K562 (cell line): ENCODE measurements around the gene PTPN1. TPM values are rescaled to one million over a fixed set of nuclear protein-coding genes. Genes with fewer than 3 reads are reported as not detected.

Experiments used
- ATAC-seq: fragments of 200-7000 bp; cut with Tn5 transposase; 3 replicates; pipeline ENCODE4 v1.9.1; 2020; ENCODE audit warnings: moderate library complexity
- BruUV-seq: library from RNA; stranded (reverse); fragments of 400-500 nt; replicated peaks from 2 replicates; lab custom pipeline; 2021; lab: Mats Ljungman, UMichigan
- CTCF ChIA-PET: fragments of 300-600 bp; formaldehyde crosslinking; extraction: SDS; loops from one replicate; lab custom pipeline; 2021; ENCODE audit warnings: low intra/inter-chr PET ratio; lab: Yijun Ruan, JAX
- POLR2A ChIA-PET: fragments of 300-600, 350-650 bp; sonication (Branson Sonifier 250); formaldehyde crosslinking; extraction: SDS; loops from one replicate; lab custom pipeline; 2021; ENCODE audit warnings: antibody characterized with exemption, inconsistent platforms; lab: Yijun Ruan, JAX
- DNase-seq, 4 experiments: peaks; one replicate each; pipeline versions ENCODE4 v3.0.0 to v3.0.0-alpha.2; 2011 to 2018; ENCODE audit warnings: low spot score in 3 of 4, mixed read lengths in 3 of 4; ENCODE audit errors: extremely low read depth in 1 of 4
- FAIRE-seq: peaks from 2 replicates; lab custom pipeline; 2011; peaks lifted over from hg19 to GRCh38; lab: Jason Lieb, UNC
- H2AFZ ChIP-seq: 2 replicates; pipeline ENCODE4 v1.6.0; 2011; ENCODE audit warnings: low read depth, low read length, control low read depth, inconsistent platforms
- H3K27ac ChIP-seq: fragments of 200-600 bp; 3 replicates; pipeline ENCODE4 v1.8.0; 2011; ENCODE audit warnings: low read depth, mild to moderate bottlenecking, control low read depth, inconsistent platforms, low read length, moderate library complexity, mixed read lengths; ENCODE audit errors: extremely low read depth
- H3K27me3 ChIP-seq, 2 experiments: fragments of 300-600 bp in 1 of 2; 2 replicates in 1 of 2; 3 replicates in 1 of 2; pipeline versions ENCODE4 v1.6.0 to v1.8.0; 2011; ENCODE audit warnings: inconsistent platforms in 2 of 2, low read length in 2 of 2, mild to moderate bottlenecking in 1 of 2, mixed read lengths in 1 of 2, moderate library complexity in 1 of 2; ENCODE audit not compliant: control insufficient read depth in 2 of 2, insufficient read depth in 2 of 2
- H3K36me3 ChIP-seq: fragments of 300-600 bp; 3 replicates; pipeline ENCODE4 v1.8.0; 2011; ENCODE audit warnings: mild to moderate bottlenecking, low read length, inconsistent platforms; ENCODE audit not compliant: control insufficient read depth, insufficient read depth
- H3K4me1 ChIP-seq, 2 experiments: fragments of 200-600 bp in 1 of 2; replicated peaks in 1 of 2; 2 replicates in 1 of 2; 3 replicates in 1 of 2; pipeline versions ENCODE4 v1.5.1 to v1.8.0; 2011; ENCODE audit warnings: inconsistent platforms in 2 of 2, low read length in 2 of 2, mild to moderate bottlenecking in 1 of 2, mixed read lengths in 1 of 2, moderate library complexity in 1 of 2; ENCODE audit not compliant: control insufficient read depth in 2 of 2, insufficient read depth in 2 of 2
- H3K4me2 ChIP-seq: 2 replicates; pipeline ENCODE4 v1.6.1; 2011; ENCODE audit warnings: low read length, control low read depth, inconsistent platforms, mixed read lengths; ENCODE audit not compliant: insufficient read depth
- H3K4me3 ChIP-seq: fragments of 200-600 bp; sonication (generic), shearing (Covaris generic); 2 replicates; pipeline ENCODE4 v1.5.1; 2016; ENCODE audit warnings: control low read depth, inconsistent platforms
- H3K79me2 ChIP-seq: fragments of 200-600 bp; 3 replicates; pipeline ENCODE4 v1.8.0; 2011; ENCODE audit warnings: low read length, inconsistent platforms; ENCODE audit not compliant: control insufficient read depth, insufficient read depth
- H3K9ac ChIP-seq, 2 experiments: 2 replicates each; pipeline versions ENCODE4 v1.6.0 to v1.6.1; 2011; ENCODE audit warnings: low read depth in 2 of 2, low read length in 2 of 2, control low read depth in 1 of 2, inconsistent platforms in 1 of 2, mild to moderate bottlenecking in 1 of 2, mixed read lengths in 1 of 2; ENCODE audit not compliant: insufficient read depth in 1 of 2
- H3K9me1 ChIP-seq: one replicate; pipeline ENCODE4 v1.6.0; 2011; ENCODE audit warnings: inconsistent platforms, mild to moderate bottlenecking, low read length, moderate library complexity; ENCODE audit not compliant: control insufficient read depth, insufficient read depth
- H3K9me3 ChIP-seq: replicated peaks from 2 replicates; pipeline ENCODE4 v1.5.1; 2011; ENCODE audit warnings: low read depth, low read length, inconsistent platforms; ENCODE audit not compliant: control insufficient read depth, insufficient read depth
- H4K20me1 ChIP-seq: replicated peaks from 2 replicates; pipeline ENCODE4 v1.6.1; 2011; ENCODE audit warnings: low read length, inconsistent platforms, mixed read lengths; ENCODE audit not compliant: control insufficient read depth, insufficient read depth
- CBX5 ChIP-seq: IDR thresholded peaks from 2 replicates; pipeline ENCODE4 v1.6.1; 2014; ENCODE audit warnings: low read depth, borderline replicate concordance
- CC2D1A ChIP-seq: fragments of 450-650 bp; IDR thresholded peaks from 2 replicates; pipeline ENCODE4 v1.6.1; 2017; ENCODE audit warnings: mild to moderate bottlenecking
- FUS ChIP-seq: fragments of 200-400 bp; formaldehyde crosslinking; optimal IDR thresholded peaks from 2 replicates; pipeline ENCODE3; 2017; ENCODE audit warnings: low read depth, low read length
- NR2C2 ChIP-seq, 2 experiments: fragments of 200-800 bp in 1 of 2; sonication (Bioruptor generic) in 1 of 2; sonication (generic) in 1 of 2; formaldehyde crosslinking in 1 of 2; IDR thresholded peaks; 2 replicates each; pipeline versions ENCODE4 v1.6.1 to v1.8.0; 2016 to 2022; ENCODE audit warnings: mild to moderate bottlenecking in 1 of 2, missing compliant biosample characterization in 1 of 2, missing genetic modification characterization in 1 of 2, missing genetic modification reagents in 1 of 2
- SIX5 ChIP-seq, 2 experiments: IDR thresholded peaks; 2 replicates each; pipeline ENCODE4 v1.6.1; 2011; ENCODE audit warnings: low read length in 2 of 2, borderline replicate concordance in 1 of 2, low read depth in 1 of 2, mild to moderate bottlenecking in 1 of 2, moderate library complexity in 1 of 2; ENCODE audit not compliant: insufficient read depth in 1 of 2
- SMARCE1 ChIP-seq: fragments of 450-650 bp; IDR thresholded peaks from 2 replicates; pipeline ENCODE4 v1.7.1; 2016; ENCODE audit warnings: mild to moderate bottlenecking
- SMC3 ChIP-seq: conservative IDR thresholded peaks from 2 replicates; pipeline ENCODE4 v1.6.1; 2011; ENCODE audit warnings: low read depth, low read length, improper control_type of control experiment; ENCODE audit not compliant: insufficient read depth
- TCF3 ChIP-seq: sonication (generic); formaldehyde crosslinking; IDR thresholded peaks from 2 replicates; pipeline ENCODE4 v1.4.0; 2020; ENCODE audit warnings: mild to moderate bottlenecking, missing genetic modification reagents
- TSC22D4 ChIP-seq: fragments of 450-650 bp; IDR thresholded peaks from 2 replicates; pipeline ENCODE4 v1.6.1; 2016; ENCODE audit warnings: missing genetic modification characterization, missing biosample characterization, control low read depth
- WHSC1 ChIP-seq: IDR thresholded peaks from one replicate; pipeline ENCODE4 v1.6.1; 2012; ENCODE audit warnings: low read length, control low read depth, inconsistent platforms
- ZNF146 ChIP-seq: IDR thresholded peaks from one replicate; pipeline ENCODE4 v1.6.1; 2018; ENCODE audit warnings: missing compliant biosample characterization; ENCODE audit not compliant: unreplicated experiment
- ZNF282 ChIP-seq: sonication (generic); formaldehyde crosslinking; IDR thresholded peaks from 2 replicates; pipeline ENCODE4 v1.8.1; 2023; ENCODE audit warnings: missing genetic modification reagents
- ZNF316 ChIP-seq: fragments of 450-650 bp; IDR thresholded peaks from 2 replicates; pipeline ENCODE4 v1.6.1; 2016
- ZNF561 ChIP-seq: fragments of 450-650 bp; formaldehyde crosslinking; conservative IDR thresholded peaks from 2 replicates; pipeline ENCODE4 v1.4.0; 2020; ENCODE audit warnings: mild to moderate bottlenecking, moderate library complexity
- ZNF589 ChIP-seq: fragments of 200-800 bp; sonication (Bioruptor generic); IDR thresholded peaks from 2 replicates; pipeline ENCODE4 v1.6.1; 2016; ENCODE audit warnings: low read depth, missing genetic modification characterization, missing compliant biosample characterization
- WGBS: fragments of 100-300 bp; shearing (Covaris generic); methylation state at CpG from one replicate; pipeline ENCODE4 v1.1.6; 2016; ENCODE audit warnings: low coverage, mixed read lengths; ENCODE audit not compliant: insufficient coverage; ENCODE audit errors: missing lambda C conversion rate; 5-methylcytosine and 5-hydroxymethylcytosine counted together
- in situ Hi-C: fragments of 300-500 bp; cut with MboI; formaldehyde crosslinking; loops from 4 replicates; pipeline ENCODE4 v1.15.0; 2018; ENCODE audit warnings: inconsistent platforms, mixed read lengths
- intact Hi-C: fragments of 100-400 bp; cut with micrococcal nuclease; formaldehyde crosslinking; loops from 2 replicates; pipeline ENCODE4 v1.14.2; 2022
- polyA plus RNA-seq, 8 experiments: library from polyadenylated mRNA; depleted of rRNA in 4 of 8; stranded (reverse) in 5 of 8; unstranded in 3 of 8; fragments of >200 nt; fragmentation: Nextera tagmentation in 2 of 8; fragmentation: Illumina TruSeq in 1 of 8; extraction: Ambion mirVana in 2 of 8; extraction: Trizol in 1 of 8; gene quantifications; 2 replicates each; pipeline versions ENCODE4 v1.2.1 to v1.2.3, GENCODE V29; 2011 to 2014; ENCODE audit warnings: inconsistent platforms in 1 of 8, missing spikeins in 1 of 8
- total RNA-seq, 7 experiments: library from RNA; depleted of rRNA in 6 of 7; stranded (reverse); fragments of >200 nt in 6 of 7; fragmentation: Illumina TruSeq in 2 of 7; extraction: Trizol in 2 of 7; gene quantifications; 2 replicates each; pipeline versions ENCODE4 v1.2.1 to v1.2.3, GENCODE V29; 2011 to 2021; ENCODE audit warnings: low replicate concordance in 1 of 7
- TF ChIP-seq, protein P1 (sequence below): fragments of 250-450 bp; sonication (Bioruptor Pico); IDR thresholded peaks from 2 replicates; pipeline ENCODE4 v1.8.0; 2021; ENCODE audit warnings: mild to moderate bottlenecking, moderate library complexity
- TF ChIP-seq, protein P2 (sequence below): conservative IDR thresholded peaks from 2 replicates; pipeline ENCODE4 v1.6.1; 2011; ENCODE audit warnings: low read depth, mild to moderate bottlenecking, low read length; ENCODE audit not compliant: control insufficient read depth

PTPN1 gene
- total and polyA plus RNA-seq, 9 of the 15 experiments (the other 6 are each of a cell fraction or from before 2014, with no cell fraction given): 11.0 to 85.3 (median 54.0) TPM

GRCh38 chr20:50588034-50588736 is 78.0 kb downstream of the PTPN1 start:
- H3K9me3 ChIP-seq: no peaks in the 10 kb centered on the region
- intact Hi-C loops (no loop called here), in situ Hi-C loops (no loop called here)
- H3K27ac ChIP-seq: no peak overlapping the region
- H3K4me1 ChIP-seq: peaks cover 0 to 4% of the 10 kb centered on the region in 2 experiments; a peak in 1 of 5 replicates
- FAIRE-seq (peak; percentile 92), DNase-seq (peak; percentile 81 to 85 (median 82)), ATAC-seq (peak; percentile 78)
- no peaks in the 10 kb centered on the region for H3K79me2 ChIP-seq
- BruUV-seq: no TSS peak
- H2AFZ ChIP-seq: no peak overlapping the region
- 0 out of 2 replicates have a peak, but pooled peaks cover 3% of the 10 kb centered on the region for H4K20me1 ChIP-seq
- CTCF ChIA-PET: interaction anchor here (0.6 to 1.2 kb wide), 4 partner anchors 9 to 1225 kb away, joined by 3 to 4 read pairs (median 4); no protein-coding TSS in a partner anchor
- peaks cover 89% of the 10 kb centered on the region for H3K36me3 ChIP-seq
- H3K27me3 ChIP-seq: no peaks in the 10 kb centered on the region
- POLR2A ChIA-PET: interaction anchor here (0.5 to 1.6 kb wide), 2 partner anchors 9 to 153 kb away, joined by 3 to 5 read pairs; no protein-coding TSS in a partner anchor
- no peaks in the 10 kb centered on the region for H3K9me1 ChIP-seq
- no peak overlapping the region for H3K9ac ChIP-seq
- H3K4me2 ChIP-seq: no peak overlapping the region
- WGBS: 47% methylated on average over 10 of the region's 12 CpGs
- H3K4me3 ChIP-seq: no peak overlapping the region
- no peak for TF ChIP-seq ZNF146 (CRISPR knock-in tag)
- TF ChIP-seq SMC3: peak; percentile 70
- TF ChIP-seq, protein P1, sequence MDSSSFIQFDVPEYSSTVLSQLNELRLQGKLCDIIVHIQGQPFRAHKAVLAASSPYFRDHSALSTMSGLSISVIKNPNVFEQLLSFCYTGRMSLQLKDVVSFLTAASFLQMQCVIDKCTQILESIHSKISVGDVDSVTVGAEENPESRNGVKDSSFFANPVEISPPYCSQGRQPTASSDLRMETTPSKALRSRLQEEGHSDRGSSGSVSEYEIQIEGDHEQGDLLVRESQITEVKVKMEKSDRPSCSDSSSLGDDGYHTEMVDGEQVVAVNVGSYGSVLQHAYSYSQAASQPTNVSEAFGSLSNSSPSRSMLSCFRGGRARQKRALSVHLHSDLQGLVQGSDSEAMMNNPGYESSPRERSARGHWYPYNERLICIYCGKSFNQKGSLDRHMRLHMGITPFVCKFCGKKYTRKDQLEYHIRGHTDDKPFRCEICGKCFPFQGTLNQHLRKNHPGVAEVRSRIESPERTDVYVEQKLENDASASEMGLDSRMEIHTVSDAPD (CRISPR knock-in tag): no peak
- TF ChIP-seq CBX5: no peak
- TF ChIP-seq, protein P2, sequence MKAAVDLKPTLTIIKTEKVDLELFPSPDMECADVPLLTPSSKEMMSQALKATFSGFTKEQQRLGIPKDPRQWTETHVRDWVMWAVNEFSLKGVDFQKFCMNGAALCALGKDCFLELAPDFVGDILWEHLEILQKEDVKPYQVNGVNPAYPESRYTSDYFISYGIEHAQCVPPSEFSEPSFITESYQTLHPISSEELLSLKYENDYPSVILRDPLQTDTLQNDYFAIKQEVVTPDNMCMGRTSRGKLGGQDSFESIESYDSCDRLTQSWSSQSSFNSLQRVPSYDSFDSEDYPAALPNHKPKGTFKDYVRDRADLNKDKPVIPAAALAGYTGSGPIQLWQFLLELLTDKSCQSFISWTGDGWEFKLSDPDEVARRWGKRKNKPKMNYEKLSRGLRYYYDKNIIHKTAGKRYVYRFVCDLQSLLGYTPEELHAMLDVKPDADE: 0 out of 2 replicates have a peak, but pooled peaks have one; percentile 33
- no peak for TF ChIP-seq ZNF561 (CRISPR knock-in tag)
- TF ChIP-seq NR2C2 (CRISPR knock-in tag; IDR thresholded peaks at IDR 0.05): no peak
- no peak for TF ChIP-seq NR2C2 (tag; IDR thresholded peaks at IDR 0.05)
- no peak for TF ChIP-seq CC2D1A
- TF ChIP-seq TCF3: no peak
- TF ChIP-seq FUS: no peak
- TF ChIP-seq ZNF589 (CRISPR knock-in tag): no peak
- TF ChIP-seq ZNF316: 0 out of 2 replicates have a peak, but pooled peaks have one; percentile 25
- TF ChIP-seq SIX5 (IDR thresholded peaks at IDR 0.05; ENCODE audit: borderline replicate concordance in 1 of 2, insufficient read depth in 1 of 2, low read depth in 1 of 2, low read length in 2 of 2): no peak
- 0 out of 2 replicates have a peak, but pooled peaks have one; percentile 51 for TF ChIP-seq ZNF282
- peak; percentile 40; the same call in 1 of the 2 replicates for TF ChIP-seq SMARCE1
- TF ChIP-seq WHSC1: no peak
- TF ChIP-seq TSC22D4 (tag): no peak
